NCI-H226 (cell line): Measurements from ENCODE around the gene SHROOM3.

ENCODE experiments used
- DNase-seq: peaks from one replicate; pipeline ENCODE4 v3.0.0-alpha.2; 2015

Gene SHROOM3

DNA sequence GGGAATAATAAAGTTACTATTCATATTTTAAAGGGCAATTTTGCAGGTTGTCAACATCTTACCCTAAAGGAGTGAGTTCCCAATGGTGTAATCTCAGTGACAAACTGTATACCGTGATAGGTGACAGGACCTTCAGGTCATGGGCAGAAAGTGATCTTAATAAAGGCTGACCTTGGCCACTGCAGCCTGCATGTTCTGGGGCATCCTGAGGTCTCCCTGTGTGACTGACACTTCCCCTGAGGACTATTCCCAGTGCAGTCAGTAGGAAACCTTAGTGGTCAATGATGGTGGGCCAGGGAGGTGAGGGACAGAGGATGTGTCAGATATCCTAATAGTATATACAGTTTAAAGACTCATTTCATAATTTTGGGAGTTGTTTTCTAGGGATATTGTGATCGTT, 137.2 kb downstream of the SHROOM3 start:
- no peak for DNase-seq

DNA sequence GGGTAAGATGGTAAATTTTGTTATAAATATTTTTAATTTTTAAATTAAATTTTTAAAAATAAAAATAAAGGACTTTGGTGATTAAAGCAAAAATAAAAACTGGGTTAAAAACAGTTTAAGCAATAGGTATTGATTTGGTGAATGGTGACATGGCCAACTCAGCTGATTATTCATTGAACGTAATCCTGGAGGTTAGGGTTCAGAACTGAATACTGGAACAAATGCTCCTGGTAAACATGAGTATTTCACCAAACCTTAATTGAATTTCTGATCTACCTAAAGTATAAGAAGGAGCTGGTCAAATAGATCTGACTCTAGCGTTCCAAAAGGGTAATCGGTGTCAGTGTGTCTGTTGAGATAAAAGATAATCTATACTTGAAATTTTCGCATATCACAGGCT, 141.8 kb downstream of the SHROOM3 start:
- no peak for DNase-seq

GRCh38 chr4:76578002-76578560, 143.1 kb downstream of the SHROOM3 start:
- no peak for DNase-seq

GRCh38 chr4:76579596-76580375, 144.8 kb downstream of the SHROOM3 start:
- no peak for DNase-seq

GRCh38 chr4:76581077-76581962, 146.3 kb downstream of the SHROOM3 start:
- no peak for DNase-seq

DNA sequence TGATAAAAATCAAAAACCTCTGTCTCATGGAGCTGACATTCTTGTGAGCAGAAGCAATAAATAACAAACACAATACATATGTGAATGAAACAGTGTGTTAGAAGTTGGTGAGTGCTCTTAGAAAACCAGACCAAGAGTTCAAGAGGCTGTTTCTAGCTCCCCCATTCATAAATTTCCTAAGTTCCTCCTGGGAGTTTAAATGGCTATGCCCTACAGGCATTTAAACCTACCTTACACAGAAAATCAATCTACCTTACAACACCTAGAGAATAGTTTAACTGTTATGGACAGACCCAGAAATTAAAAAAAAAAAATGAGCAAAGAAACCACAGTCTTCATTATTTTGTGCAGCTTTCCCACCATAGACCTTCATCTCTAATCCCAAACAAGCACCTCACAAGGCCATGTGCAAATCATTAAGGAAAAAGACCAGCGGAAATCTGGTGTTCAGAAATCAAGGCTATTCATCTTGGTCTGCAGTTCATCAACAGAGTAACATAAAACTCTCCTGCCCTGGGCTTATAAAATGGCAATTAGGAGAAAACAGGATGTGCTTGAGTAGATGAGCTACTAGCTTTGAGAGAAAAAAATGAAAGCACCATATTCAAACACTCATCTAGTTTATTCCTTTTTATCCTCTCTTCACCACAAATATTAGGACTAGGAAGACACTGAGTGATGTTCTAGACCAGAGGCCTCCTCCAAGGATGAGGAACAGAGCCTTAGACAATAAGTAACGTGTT, 147.2 kb downstream of the SHROOM3 start:
- no peak for DNase-seq

DNA sequence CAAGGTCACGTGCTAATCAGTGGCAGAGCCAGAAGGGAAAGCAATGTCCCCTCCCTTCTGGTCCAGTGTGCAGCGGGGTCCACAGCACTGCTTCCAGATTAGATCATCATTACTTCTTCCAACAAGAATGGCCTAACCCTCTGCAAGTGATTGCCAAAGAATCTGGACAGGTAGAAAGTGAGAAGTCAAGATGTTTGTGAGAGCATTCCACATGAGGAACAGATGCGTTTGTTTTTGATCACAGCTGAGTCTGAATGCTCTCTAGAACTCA, 147.7 kb downstream of the SHROOM3 start:
- no peak for DNase-seq

- no peak for DNase-seq
Measured at GRCh38 chr4:76584241-76585152, 149.5 kb downstream of the SHROOM3 start.

- no peak for DNase-seq
Measured at GRCh38 chr4:76585272-76585671, 150.2 kb downstream of the SHROOM3 start.

GRCh38 chr4:76585897-76586360, 150.9 kb downstream of the SHROOM3 start:
- DNase-seq = peak; percentile 63

GRCh38 chr4:76588274-76588673, 153.2 kb downstream of the SHROOM3 start:
- no peak for DNase-seq

DNA sequence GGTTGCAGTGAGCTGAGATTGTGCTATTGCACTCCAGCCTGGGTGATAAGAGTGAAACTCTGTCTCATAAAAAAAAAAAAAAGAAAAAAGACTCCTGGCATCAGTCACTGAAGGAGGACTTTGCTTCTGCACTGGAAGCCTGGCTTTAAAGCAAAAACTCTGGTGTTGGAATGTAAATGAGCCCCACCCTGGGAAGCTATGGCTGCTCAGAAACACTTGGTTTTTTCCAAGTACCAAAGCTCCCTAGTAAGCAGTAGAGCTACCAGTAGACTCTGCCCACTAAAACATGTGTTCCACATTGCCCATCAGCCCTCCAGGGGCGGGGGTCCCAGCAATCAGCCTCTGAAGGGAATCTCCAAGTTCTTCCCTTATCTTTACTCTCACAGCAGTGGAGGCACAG, 154.4 kb downstream of the SHROOM3 start:
- DNase-seq = peak; percentile 69

- peak; percentile 91 for DNase-seq
Measured at GRCh38 chr4:76589872-76590797, 155.1 kb downstream of the SHROOM3 start.

DNA sequence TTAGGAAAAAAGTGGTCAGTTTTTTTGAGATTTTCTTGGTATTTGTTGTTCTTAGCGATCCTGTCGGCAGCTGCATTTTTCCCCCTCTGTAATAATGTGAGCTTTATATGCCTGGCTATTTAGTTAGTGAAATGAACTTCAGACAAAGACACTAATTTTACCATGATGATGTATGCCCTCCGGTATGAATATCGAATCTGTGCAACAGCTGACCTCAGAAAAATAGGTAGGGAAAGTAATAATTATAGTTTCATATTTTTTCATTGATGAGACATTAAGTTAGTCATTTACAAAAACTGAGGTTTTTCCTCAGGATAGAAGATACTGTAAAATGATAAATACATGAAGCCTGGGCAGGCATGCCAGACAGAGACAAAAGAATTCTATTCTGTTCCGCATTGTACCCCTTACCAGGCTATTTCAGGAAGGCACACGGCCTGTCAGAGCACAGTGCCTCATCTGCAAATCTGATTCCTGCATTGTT, 155.8 kb downstream of the SHROOM3 start:
- no peak for DNase-seq

DNA sequence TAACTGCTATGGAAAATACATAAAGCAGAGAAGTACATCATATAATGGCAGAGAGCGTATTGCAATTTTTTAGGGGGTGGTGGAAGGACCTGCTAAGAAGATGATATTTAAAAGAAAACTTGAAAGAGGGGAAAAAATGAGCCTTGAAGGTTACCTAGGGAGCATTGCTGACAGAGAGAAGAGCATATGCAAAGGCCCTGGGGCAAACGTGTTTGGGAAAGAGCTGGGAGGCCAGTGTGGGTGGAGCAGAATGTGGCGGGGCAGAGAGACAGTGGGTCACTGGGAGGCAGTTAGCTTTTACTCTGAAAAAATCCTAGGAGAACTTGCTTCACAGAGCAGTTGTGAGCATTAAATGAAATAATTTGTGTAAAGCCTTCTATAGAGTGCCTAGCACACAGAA, 157.0 kb downstream of the SHROOM3 start:
- DNase-seq = no peak

DNA sequence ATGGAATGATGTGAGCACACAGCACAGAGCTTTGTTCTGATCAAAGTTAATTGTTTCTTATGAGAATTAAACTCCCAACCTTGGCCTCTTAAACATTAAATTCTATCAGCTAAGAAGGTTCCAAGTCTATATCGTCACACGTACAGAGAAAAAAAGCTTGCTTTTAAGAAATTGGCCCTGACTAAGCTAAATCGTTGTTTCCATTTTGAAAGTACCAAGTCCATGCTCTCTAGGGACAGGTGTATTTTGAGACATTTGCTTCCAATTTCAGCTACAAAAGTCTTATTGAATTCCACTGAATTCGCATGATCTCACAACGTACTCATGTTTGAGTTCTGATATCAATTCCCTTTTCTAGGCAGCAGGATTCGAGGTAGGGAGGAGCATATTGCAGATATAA, 157.4 kb downstream of the SHROOM3 start:
- no peak for DNase-seq

DNA sequence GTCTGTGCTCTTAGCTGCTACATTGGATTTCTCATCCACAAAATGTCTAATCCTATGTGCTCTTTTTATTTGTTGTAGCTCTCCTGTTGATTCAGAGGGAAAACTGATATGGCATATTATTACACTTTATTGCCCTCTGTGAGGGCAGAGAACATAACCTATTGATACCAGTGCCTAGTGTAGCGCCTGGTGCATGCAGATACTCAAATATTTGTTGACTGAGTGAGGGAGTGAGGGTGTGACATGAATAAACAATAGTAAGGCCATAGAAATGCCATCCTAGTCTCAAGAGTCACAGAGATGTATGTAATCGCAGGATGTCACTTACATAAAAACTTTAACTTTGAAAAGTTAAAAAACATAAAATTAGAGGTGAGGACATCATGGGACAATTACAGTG, 159.1 kb downstream of the SHROOM3 start:
- no peak for DNase-seq

- DNase-seq = no peak
Measured at GRCh38 chr4:76595435-76595834, 160.4 kb downstream of the SHROOM3 start.

DNA sequence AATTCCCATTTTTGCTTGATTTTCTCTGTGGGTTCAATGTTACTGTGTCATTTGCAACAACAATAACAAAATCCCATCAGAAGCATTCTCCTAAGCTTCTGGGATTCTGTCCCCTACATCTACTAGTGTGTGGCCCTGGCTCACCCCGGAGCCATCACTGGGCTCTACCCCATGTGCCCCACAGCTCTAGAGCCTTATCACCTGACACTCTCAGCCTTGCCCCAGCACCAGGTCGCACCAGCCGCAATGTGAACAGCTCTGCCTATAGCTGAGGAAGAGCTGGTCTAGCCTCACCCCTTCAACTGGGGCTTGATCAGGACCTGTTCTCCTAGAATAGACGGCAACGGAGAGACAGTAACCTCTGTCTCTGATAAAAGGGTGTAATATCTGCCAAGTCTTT, 161.7 kb downstream of the SHROOM3 start:
- DNase-seq = no peak

DNA sequence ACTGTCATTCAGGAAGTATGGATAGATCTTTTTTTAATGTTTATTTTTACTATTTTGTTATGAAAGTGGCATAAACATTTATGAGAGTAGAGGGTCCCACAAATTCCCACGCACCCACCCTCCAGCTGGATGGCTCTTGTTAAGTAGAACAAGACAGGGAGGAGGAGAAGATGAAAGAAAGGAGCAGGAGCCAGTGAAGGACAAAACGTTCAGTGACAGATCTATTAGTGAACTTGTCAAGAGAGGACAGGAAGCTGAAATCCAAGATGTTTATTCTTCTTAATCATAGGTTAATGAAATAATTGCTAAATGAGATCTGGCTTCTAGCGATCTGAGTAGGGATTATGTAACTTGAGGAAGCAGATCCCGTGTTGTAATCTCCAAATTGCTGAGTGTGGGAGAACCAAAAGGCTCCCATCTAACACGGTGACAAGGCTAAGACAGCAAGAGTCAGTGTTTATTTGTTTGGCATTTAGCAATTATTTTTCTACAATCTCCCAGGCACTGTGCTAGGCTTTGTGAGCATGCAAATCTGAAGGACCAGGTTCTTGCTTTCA, 162.5 kb downstream of the SHROOM3 start:
- no peak for DNase-seq
